K562 (cell line): ENCODE measurements around the gene METTL24. TPM values are rescaled to one million over a fixed set of nuclear protein-coding genes. Genes with fewer than 3 reads are reported as not detected.
A peak's percentile ranks its signal among the peaks of the same experiment; 100 is the strongest.

Experiments used
- ATAC-seq: fragments of 200-7000 bp; cut with Tn5 transposase; 3 replicates; pipeline ENCODE4 v1.9.1; 2020; ENCODE audit warnings: moderate library complexity
- BruUV-seq: library from RNA; stranded (reverse); fragments of 400-500 nt; replicated peaks from 2 replicates; lab custom pipeline; 2021; lab: Mats Ljungman, UMichigan
- CTCF ChIA-PET: fragments of 300-600 bp; formaldehyde crosslinking; extraction: SDS; loops from one replicate; lab custom pipeline; 2021; ENCODE audit warnings: low intra/inter-chr PET ratio; lab: Yijun Ruan, JAX
- POLR2A ChIA-PET: fragments of 300-600, 350-650 bp; sonication (Branson Sonifier 250); formaldehyde crosslinking; extraction: SDS; loops from one replicate; lab custom pipeline; 2021; ENCODE audit warnings: antibody characterized with exemption, inconsistent platforms; lab: Yijun Ruan, JAX
- DNase-seq, 4 experiments: peaks; one replicate each; pipeline versions ENCODE4 v3.0.0 to v3.0.0-alpha.2; 2011 to 2018; ENCODE audit warnings: low spot score in 3 of 4, mixed read lengths in 3 of 4; ENCODE audit errors: extremely low read depth in 1 of 4
- FAIRE-seq: peaks from 2 replicates; lab custom pipeline; 2011; peaks lifted over from hg19 to GRCh38; lab: Jason Lieb, UNC
- H2AFZ ChIP-seq: 2 replicates; pipeline ENCODE4 v1.6.0; 2011; ENCODE audit warnings: low read depth, low read length, control low read depth, inconsistent platforms
- H3K27ac ChIP-seq: fragments of 200-600 bp; 3 replicates; pipeline ENCODE4 v1.8.0; 2011; ENCODE audit warnings: low read depth, mild to moderate bottlenecking, control low read depth, inconsistent platforms, low read length, moderate library complexity, mixed read lengths; ENCODE audit errors: extremely low read depth
- H3K27me3 ChIP-seq, 2 experiments: fragments of 300-600 bp in 1 of 2; 2 replicates in 1 of 2; 3 replicates in 1 of 2; pipeline versions ENCODE4 v1.6.0 to v1.8.0; 2011; ENCODE audit warnings: inconsistent platforms in 2 of 2, low read length in 2 of 2, mild to moderate bottlenecking in 1 of 2, mixed read lengths in 1 of 2, moderate library complexity in 1 of 2; ENCODE audit not compliant: control insufficient read depth in 2 of 2, insufficient read depth in 2 of 2
- H3K36me3 ChIP-seq: fragments of 300-600 bp; 3 replicates; pipeline ENCODE4 v1.8.0; 2011; ENCODE audit warnings: mild to moderate bottlenecking, low read length, inconsistent platforms; ENCODE audit not compliant: control insufficient read depth, insufficient read depth
- H3K4me1 ChIP-seq, 2 experiments: fragments of 200-600 bp in 1 of 2; replicated peaks in 1 of 2; 2 replicates in 1 of 2; 3 replicates in 1 of 2; pipeline versions ENCODE4 v1.5.1 to v1.8.0; 2011; ENCODE audit warnings: inconsistent platforms in 2 of 2, low read length in 2 of 2, mild to moderate bottlenecking in 1 of 2, mixed read lengths in 1 of 2, moderate library complexity in 1 of 2; ENCODE audit not compliant: control insufficient read depth in 2 of 2, insufficient read depth in 2 of 2
- H3K4me2 ChIP-seq: 2 replicates; pipeline ENCODE4 v1.6.1; 2011; ENCODE audit warnings: low read length, control low read depth, inconsistent platforms, mixed read lengths; ENCODE audit not compliant: insufficient read depth
- H3K4me3 ChIP-seq: fragments of 200-600 bp; sonication (generic), shearing (Covaris generic); 2 replicates; pipeline ENCODE4 v1.5.1; 2016; ENCODE audit warnings: control low read depth, inconsistent platforms
- H3K79me2 ChIP-seq: fragments of 200-600 bp; 3 replicates; pipeline ENCODE4 v1.8.0; 2011; ENCODE audit warnings: low read length, inconsistent platforms; ENCODE audit not compliant: control insufficient read depth, insufficient read depth
- H3K9ac ChIP-seq, 2 experiments: 2 replicates each; pipeline versions ENCODE4 v1.6.0 to v1.6.1; 2011; ENCODE audit warnings: low read depth in 2 of 2, low read length in 2 of 2, control low read depth in 1 of 2, inconsistent platforms in 1 of 2, mild to moderate bottlenecking in 1 of 2, mixed read lengths in 1 of 2; ENCODE audit not compliant: insufficient read depth in 1 of 2
- H3K9me1 ChIP-seq: one replicate; pipeline ENCODE4 v1.6.0; 2011; ENCODE audit warnings: inconsistent platforms, mild to moderate bottlenecking, low read length, moderate library complexity; ENCODE audit not compliant: control insufficient read depth, insufficient read depth
- H3K9me3 ChIP-seq: replicated peaks from 2 replicates; pipeline ENCODE4 v1.5.1; 2011; ENCODE audit warnings: low read depth, low read length, inconsistent platforms; ENCODE audit not compliant: control insufficient read depth, insufficient read depth
- H4K20me1 ChIP-seq: replicated peaks from 2 replicates; pipeline ENCODE4 v1.6.1; 2011; ENCODE audit warnings: low read length, inconsistent platforms, mixed read lengths; ENCODE audit not compliant: control insufficient read depth, insufficient read depth
- ARID1B ChIP-seq: fragments of 450-650 bp; IDR thresholded peaks from 2 replicates; pipeline ENCODE4 v1.6.1; 2016; ENCODE audit warnings: antibody characterized with exemption, mild to moderate bottlenecking, inconsistent platforms
- BHLHE40 ChIP-seq: IDR thresholded peaks from 2 replicates; pipeline ENCODE4 v1.6.1; 2011; ENCODE audit warnings: low read length, improper control_type of control experiment
- CBFA2T3 ChIP-seq: fragments of 450-650 bp; IDR thresholded peaks from 2 replicates; pipeline ENCODE4 v1.6.1; 2017
- CBX5 ChIP-seq: IDR thresholded peaks from 2 replicates; pipeline ENCODE4 v1.6.1; 2014; ENCODE audit warnings: low read depth, borderline replicate concordance
- ELF2 ChIP-seq: fragments of 250-450 bp; sonication (Bioruptor Pico); IDR thresholded peaks from 2 replicates; pipeline ENCODE4 v1.5.0; 2021; ENCODE audit warnings: mild to moderate bottlenecking
- MAFG ChIP-seq: fragments of 450-650 bp; conservative IDR thresholded peaks from 2 replicates; pipeline ENCODE4 v1.6.1; 2016; ENCODE audit warnings: missing genetic modification characterization, missing compliant biosample characterization
- STAT5B ChIP-seq: fragments of 250-450 bp; sonication (Bioruptor Pico); IDR thresholded peaks from 2 replicates; pipeline ENCODE4 v1.8.0; 2021; ENCODE audit warnings: mild to moderate bottlenecking, inconsistent platforms
- TAF15 ChIP-seq: fragments of 200-400 bp; formaldehyde crosslinking; IDR thresholded peaks from 2 replicates; pipeline ENCODE4 v1.6.1; 2017; ENCODE audit warnings: mild to moderate bottlenecking, low read depth, low read length, moderate library complexity
- TCF3 ChIP-seq: sonication (generic); formaldehyde crosslinking; IDR thresholded peaks from 2 replicates; pipeline ENCODE4 v1.4.0; 2020; ENCODE audit warnings: mild to moderate bottlenecking, missing genetic modification reagents
- ZNF24 ChIP-seq: fragments of 450-650 bp; IDR thresholded peaks from 2 replicates; pipeline ENCODE4 v1.6.1; 2016
- WGBS: fragments of 100-300 bp; shearing (Covaris generic); methylation state at CpG from one replicate; pipeline ENCODE4 v1.1.6; 2016; ENCODE audit warnings: low coverage, mixed read lengths; ENCODE audit not compliant: insufficient coverage; ENCODE audit errors: missing lambda C conversion rate; 5-methylcytosine and 5-hydroxymethylcytosine counted together
- in situ Hi-C: fragments of 300-500 bp; cut with MboI; formaldehyde crosslinking; loops from 4 replicates; pipeline ENCODE4 v1.15.0; 2018; ENCODE audit warnings: inconsistent platforms, mixed read lengths
- intact Hi-C: fragments of 100-400 bp; cut with micrococcal nuclease; formaldehyde crosslinking; loops from 2 replicates; pipeline ENCODE4 v1.14.2; 2022
- polyA plus RNA-seq, 8 experiments: library from polyadenylated mRNA; depleted of rRNA in 4 of 8; stranded (reverse) in 5 of 8; unstranded in 3 of 8; fragments of >200 nt; fragmentation: Nextera tagmentation in 2 of 8; fragmentation: Illumina TruSeq in 1 of 8; extraction: Ambion mirVana in 2 of 8; extraction: Trizol in 1 of 8; gene quantifications; 2 replicates each; pipeline versions ENCODE4 v1.2.1 to v1.2.3, GENCODE V29; 2011 to 2014; ENCODE audit warnings: inconsistent platforms in 1 of 8, missing spikeins in 1 of 8
- total RNA-seq, 7 experiments: library from RNA; depleted of rRNA in 6 of 7; stranded (reverse); fragments of >200 nt in 6 of 7; fragmentation: Illumina TruSeq in 2 of 7; extraction: Trizol in 2 of 7; gene quantifications; 2 replicates each; pipeline versions ENCODE4 v1.2.1 to v1.2.3, GENCODE V29; 2011 to 2021; ENCODE audit warnings: low replicate concordance in 1 of 7
- TF ChIP-seq, protein P1 (sequence below): fragments of 250-450 bp; sonication (Bioruptor Pico); IDR thresholded peaks from 2 replicates; pipeline ENCODE4 v1.4.0; 2020

METTL24 gene
- total and polyA plus RNA-seq, 9 of the 15 experiments (the other 6 are each of a cell fraction or from before 2014, with no cell fraction given), result not detected

DNA sequence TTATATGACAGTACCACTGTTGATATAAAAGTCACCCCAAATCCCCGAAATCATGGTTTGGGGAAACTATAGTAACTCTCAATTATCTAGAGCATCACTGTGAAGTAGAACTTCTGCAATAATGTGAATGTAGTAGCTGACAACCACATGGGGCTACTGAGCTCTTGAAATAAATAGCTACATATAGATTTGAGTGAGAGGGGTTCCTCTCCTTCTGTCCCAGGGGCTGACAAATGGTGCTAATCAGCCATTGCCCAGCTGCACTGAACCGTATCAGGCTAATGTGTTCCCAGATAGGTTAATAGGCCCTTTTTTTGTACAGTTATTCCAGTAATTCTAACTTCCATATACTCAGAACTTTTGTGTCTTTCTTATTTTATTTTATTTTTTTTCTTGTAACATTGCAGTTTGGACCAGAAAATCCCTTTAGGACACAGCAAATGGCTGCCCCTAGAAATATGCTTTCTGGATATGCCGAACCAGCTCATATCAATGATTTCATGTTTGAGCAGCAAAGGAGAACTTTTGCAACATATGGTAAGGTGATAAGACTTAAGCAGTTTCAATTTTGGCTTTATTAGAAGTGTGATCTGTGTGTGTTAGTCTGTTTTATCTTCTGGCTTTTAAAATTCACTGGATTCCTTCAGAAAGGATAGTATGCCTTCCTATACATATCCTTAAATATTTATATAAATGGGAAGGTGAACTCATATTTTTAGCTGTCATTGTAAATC, 156.8 kb downstream of the METTL24 start:
- H4K20me1 ChIP-seq, result no peaks in the 10 kb centered on the region
- intact Hi-C loops, result no loop called here
- H3K9me3 ChIP-seq, result no peaks in the 10 kb centered on the region
- H3K9me1 ChIP-seq, result no peaks in the 10 kb centered on the region
- FAIRE-seq (no peak), DNase-seq (peak in 1 of 4 experiments; percentile 26), ATAC-seq (peak; percentile 62)
- H3K9ac ChIP-seq, result no peak overlapping the region
- no TSS peak for BruUV-seq
- peaks cover 0 to 3% of the 10 kb centered on the region in 2 experiments; a peak in 1 of 5 replicates for H3K4me1 ChIP-seq
- POLR2A ChIA-PET, result interaction anchor here (1.0 to 1.5 kb wide), 2 partner anchors 15 to 22 kb away, joined by 3 to 4 read pairs; partner anchors contain the start of gene WASF1
- no peak overlapping the region for H2AFZ ChIP-seq
- H3K79me2 ChIP-seq, result peaks cover 8% of the 10 kb centered on the region; the same call in 2 of the 3 replicates
- TF ChIP-seq TCF3 (CRISPR knock-in tag) (peak; percentile 5; the same call in 1 of the 2 replicates), ARID1B (0 out of 2 replicates have a peak, but pooled peaks have one; percentile 4), ELF2 (CRISPR knock-in tag) (no peak), CBFA2T3 (peak; percentile 48)
- H3K27ac ChIP-seq, result peak overlapping the region; percentile 12; the same call in 1 of the 3 replicates
- in situ Hi-C loops, result no loop called here
- H3K27me3 ChIP-seq, result no peaks in the 10 kb centered on the region
- H3K4me3 ChIP-seq, result no peak overlapping the region
- no peaks in the 10 kb centered on the region; the same call in 2 of the 3 replicates for H3K36me3 ChIP-seq
- no peak overlapping the region for H3K4me2 ChIP-seq
- WGBS, result 46% methylated on average over 3 of the region's 3 CpGs
- CTCF ChIA-PET, result no interaction called here

DNA sequence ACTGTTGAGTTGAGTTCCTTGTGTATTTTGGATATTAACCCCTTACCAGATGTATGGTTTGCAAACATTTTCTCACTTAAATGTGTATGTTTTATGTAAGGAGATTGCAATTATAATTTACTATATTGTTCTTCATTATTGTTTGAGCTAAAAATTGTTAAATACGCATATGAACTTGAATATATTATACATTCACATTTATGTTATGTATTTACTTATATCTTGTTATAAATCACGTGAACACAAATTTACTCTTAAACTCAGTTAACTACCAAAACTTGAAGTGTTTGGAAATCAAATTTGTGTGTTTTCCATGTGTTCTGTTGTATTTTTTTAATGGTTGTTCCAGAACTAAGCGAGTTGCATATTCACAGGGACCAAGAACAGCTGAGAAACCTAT, 159.6 kb downstream of the METTL24 start:
- Histone ChIP-seq H3K4me1 (peaks cover 0 to 3% of the 10 kb centered on the region in 2 experiments; a peak in 1 of 5 replicates), H3K27ac (no peak overlapping the region), H3K79me2 (peaks cover 8% of the 10 kb centered on the region; the same call in 2 of the 3 replicates), H4K20me1 (no peaks in the 10 kb centered on the region), H3K9me3 (no peaks in the 10 kb centered on the region; the same call in 1 of the 2 replicates), H3K36me3 (peaks cover 8% of the 10 kb centered on the region), H3K9me1 (no peaks in the 10 kb centered on the region), H2AFZ (no peak overlapping the region), H3K9ac (no peak overlapping the region), H3K4me2 (no peak overlapping the region), H3K4me3 (no peak overlapping the region), H3K27me3 (no peaks in the 10 kb centered on the region)
- CTCF ChIA-PET, result no interaction called here
- no TSS peak for BruUV-seq
- in situ Hi-C loops (no loop called here), intact Hi-C loops (no loop called here)
- DNase-seq, result no peak
- 94% methylated on average over 3 of the region's 3 CpGs for WGBS
- ATAC-seq, result no peak
- FAIRE-seq, result no peak
- POLR2A ChIA-PET, result interaction anchor here (1.1 to 1.8 kb wide), 3 partner anchors 9 to 15 kb away, joined by 3 to 5 read pairs (median 4); no protein-coding TSS in a partner anchor
- TF ChIP-seq CBX5 (no peak), STAT5B (no peak), BHLHE40 (no peak), TAF15 (no peak), ZNF24 (no peak), MAFG (tag) (no peak)
- TF ChIP-seq, protein P1, sequence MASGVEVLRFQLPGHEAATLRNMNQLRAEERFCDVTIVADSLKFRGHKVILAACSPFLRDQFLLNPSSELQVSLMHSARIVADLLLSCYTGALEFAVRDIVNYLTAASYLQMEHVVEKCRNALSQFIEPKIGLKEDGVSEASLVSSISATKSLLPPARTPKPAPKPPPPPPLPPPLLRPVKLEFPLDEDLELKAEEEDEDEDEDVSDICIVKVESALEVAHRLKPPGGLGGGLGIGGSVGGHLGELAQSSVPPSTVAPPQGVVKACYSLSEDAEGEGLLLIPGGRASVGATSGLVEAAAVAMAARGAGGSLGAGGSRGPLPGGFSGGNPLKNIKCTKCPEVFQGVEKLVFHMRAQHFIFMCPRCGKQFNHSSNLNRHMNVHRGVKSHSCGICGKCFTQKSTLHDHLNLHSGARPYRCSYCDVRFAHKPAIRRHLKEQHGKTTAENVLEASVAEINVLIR (CRISPR knock-in tag), result no peak
